Lung (tissue), 12 donors: ENCODE results near the gene NMRK1. TPM values are rescaled to one million over a fixed set of nuclear protein-coding genes. Genes with fewer than 3 reads are reported as not detected.

Experiments used
- ATAC-seq: fragments of 200-7000 bp; cut with Tn5 transposase; one replicate; pipeline ENCODE4 v1.9.1; 2020; ENCODE audit warnings: moderate number of reproducible peaks; ENCODE audit not compliant: insufficient read depth, low FRiP score
- DNase-seq, 3 donors: peaks; one replicate each; pipeline ENCODE4 v3.0.0-alpha.2; 2013 to 2017
- H3K27ac ChIP-seq, 2 donors: one replicate each; pipeline ENCODE4 v1.5.1; 2013; ENCODE audit warnings: mild to moderate bottlenecking in 2 of 2, moderate library complexity in 2 of 2, control low read depth in 1 of 2, inconsistent platforms in 1 of 2, low read depth in 1 of 2, low read length in 1 of 2
- H3K27me3 ChIP-seq, 3 donors: one replicate each; pipeline ENCODE4 v1.5.1; 2013; ENCODE audit warnings: low read length in 2 of 3; ENCODE audit not compliant: control insufficient read depth in 3 of 3, insufficient read depth in 3 of 3
- H3K36me3 ChIP-seq, 4 donors: one replicate each; pipeline ENCODE4 v1.5.1; 2013; ENCODE audit warnings: low read length in 4 of 4, mild to moderate bottlenecking in 1 of 4, moderate library complexity in 1 of 4; ENCODE audit not compliant: control insufficient read depth in 4 of 4, insufficient read depth in 4 of 4
- H3K4me1 ChIP-seq, 5 donors: one replicate each; pipeline ENCODE4 v1.5.1; 2013; ENCODE audit warnings: low read length in 5 of 5, mild to moderate bottlenecking in 2 of 5, moderate library complexity in 1 of 5; ENCODE audit not compliant: control insufficient read depth in 5 of 5, insufficient read depth in 5 of 5
- H3K4me3 ChIP-seq: one replicate; pipeline ENCODE4 v1.5.1; 2013; ENCODE audit warnings: mild to moderate bottlenecking, control low read depth, moderate library complexity
- H3K9ac ChIP-seq, 2 donors: one replicate each; pipeline ENCODE4 v1.5.1; 2013; ENCODE audit warnings: low read length in 2 of 2, control low read depth in 1 of 2; ENCODE audit not compliant: insufficient read depth in 1 of 2
- H3K9me3 ChIP-seq, 4 donors: one replicate each; pipeline ENCODE4 v1.5.1; 2013; ENCODE audit warnings: low read length in 3 of 4, mild to moderate bottlenecking in 1 of 4, moderate library complexity in 1 of 4; ENCODE audit not compliant: control insufficient read depth in 4 of 4, insufficient read depth in 3 of 4
- CTCF ChIP-seq: IDR thresholded peaks from 2 replicates; pipeline ENCODE4 v1.5.1; 2012; ENCODE audit warnings: mild to moderate bottlenecking; ENCODE audit errors: control extremely low read depth, extremely low read depth
- WGBS, 2 donors: extraction: QIAGEN DNeasy Blood & Tissue Kit; methylation state at CpG; one replicate each; pipeline ENCODE4 v1.1.7; 2013; 5-methylcytosine and 5-hydroxymethylcytosine counted together
- polyA plus RNA-seq, 2 donors: library from polyadenylated mRNA; stranded (reverse); fragments of 200-250 nt; gene quantifications; one replicate each; pipeline ENCODE4 v1.2.1, GENCODE V29; 2013
- total RNA-seq, 2 donors: library from RNA; depleted of rRNA in 1 of 2; stranded (reverse); fragments of >200 nt in 1 of 2; gene quantifications; one replicate each; pipeline ENCODE4 v1.2.1, GENCODE V29; 2014 to 2021
- donor health status: control.
- donor health status: control.
- donor health status: Bipolar disorder and iron deficiency.
- donor health status: healthy.
- donor health status: DM: yes; HTN: yes; CAD: no.

The NMRK1 gene
- total and polyA plus RNA-seq, 4 donors, result 22.7 to 57.9 (median 31.4) TPM

- Histone ChIP-seq H3K27ac (no peak overlapping the region), H3K9ac (no peak overlapping the region), H3K4me3 (no peak overlapping the region), H3K36me3 (peaks cover 5 to 21% (median 9%) of the 10 kb centered on the region in 4 donors), H3K4me1 (no peaks in the 10 kb centered on the region), H3K9me3 (no peaks in the 10 kb centered on the region), H3K27me3 (no peaks in the 10 kb centered on the region)
- ATAC-seq, result no peak
- no peak for DNase-seq
- TF ChIP-seq CTCF, result no peak
- WGBS, 2 donors, result 97 to 99% methylated on average over 4 of the region's 4 CpGs
Observed at GRCh38 chr9:75072895-75073294, 15.1 kb downstream of the NMRK1 start.

- TF ChIP-seq CTCF, result no peak
- peak; percentile 83 for ATAC-seq
- 73 to 85% methylated on average over 5 of the region's 5 CpGs for WGBS, 2 donors
- Histone ChIP-seq H3K27ac (peak overlapping the region in 1 of 2 donors; percentile 3), H3K27me3 (no peaks in the 10 kb centered on the region), H3K4me1 (no peaks in the 10 kb centered on the region), H3K4me3 (no peak overlapping the region), H3K36me3 (peaks cover 5 to 27% (median 12%) of the 10 kb centered on the region in 4 donors), H3K9me3 (no peaks in the 10 kb centered on the region), H3K9ac (no peak overlapping the region)
- DNase-seq, result no peak
Observed at GRCh38 chr9:75071530-75072122, 16.3 kb downstream of the NMRK1 start.

- DNase-seq (no peak), ATAC-seq (no peak)
- Histone ChIP-seq H3K9me3 (no peaks in the 10 kb centered on the region), H3K27ac (no peak overlapping the region), H3K4me3 (no peak overlapping the region), H3K36me3 (peaks cover 8 to 23% (median 14%) of the 10 kb centered on the region in 4 donors), H3K4me1 (no peaks in the 10 kb centered on the region), H3K9ac (no peak overlapping the region), H3K27me3 (no peaks in the 10 kb centered on the region)
- no peak for TF ChIP-seq CTCF
- 48 to 71% methylated on average over 2 of the region's 2 CpGs for WGBS, 2 donors
Observed at GRCh38 chr9:75069171-75069570, 18.8 kb downstream of the NMRK1 start.

- no peak overlapping the region for H3K27ac ChIP-seq
- WGBS, 2 donors, result 75 to 94% methylated on average over 4 of the region's 4 CpGs
- ATAC-seq, result no peak
- no peak for DNase-seq
- no peaks in the 10 kb centered on the region for H3K9me3 ChIP-seq
- TF ChIP-seq CTCF, result no peak
- no peaks in the 10 kb centered on the region for H3K4me1 ChIP-seq
- H3K9ac ChIP-seq, result no peak overlapping the region
- peaks cover 11 to 23% (median 15%) of the 10 kb centered on the region in 4 donors for H3K36me3 ChIP-seq
- no peak overlapping the region for H3K4me3 ChIP-seq
- H3K27me3 ChIP-seq, result no peaks in the 10 kb centered on the region
Observed at GRCh38 chr9:75067894-75068293, 20.1 kb downstream of the NMRK1 start.
